Panc1 (cell line): ENCODE measurements around the gene AKAP1.

ENCODE experiments used
- CTCF ChIP-seq: fragments of 450-650 bp; IDR thresholded peaks from 2 replicates; pipeline ENCODE4 v1.5.1; 2017; ENCODE audit warnings: mild to moderate bottlenecking
- POLR2AphosphoS5 ChIP-seq: IDR thresholded peaks from 2 replicates; pipeline ENCODE4 v1.6.1; 2012; ENCODE audit warnings: mild to moderate bottlenecking, low read depth, low read length, moderate library complexity
- REST ChIP-seq, 2 experiments: IDR thresholded peaks; 2 replicates each; pipeline ENCODE4 v1.6.1; 2011 to 2012; ENCODE audit warnings: low read depth in 2 of 2, control low read depth in 1 of 2, low read length in 1 of 2, mild to moderate bottlenecking in 1 of 2, moderate library complexity in 1 of 2; ENCODE audit not compliant: insufficient read depth in 1 of 2
- SIN3A ChIP-seq: IDR thresholded peaks from 2 replicates; pipeline ENCODE4 v1.6.1; 2012; ENCODE audit warnings: low read depth, mild to moderate bottlenecking, low read length, moderate library complexity, borderline replicate concordance; ENCODE audit not compliant: insufficient read depth
- TCF7L2 ChIP-seq: IDR thresholded peaks from 2 replicates; pipeline ENCODE4 v1.6.1; 2011; ENCODE audit warnings: mild to moderate bottlenecking, low read depth, low read length, inconsistent platforms

DNA sequence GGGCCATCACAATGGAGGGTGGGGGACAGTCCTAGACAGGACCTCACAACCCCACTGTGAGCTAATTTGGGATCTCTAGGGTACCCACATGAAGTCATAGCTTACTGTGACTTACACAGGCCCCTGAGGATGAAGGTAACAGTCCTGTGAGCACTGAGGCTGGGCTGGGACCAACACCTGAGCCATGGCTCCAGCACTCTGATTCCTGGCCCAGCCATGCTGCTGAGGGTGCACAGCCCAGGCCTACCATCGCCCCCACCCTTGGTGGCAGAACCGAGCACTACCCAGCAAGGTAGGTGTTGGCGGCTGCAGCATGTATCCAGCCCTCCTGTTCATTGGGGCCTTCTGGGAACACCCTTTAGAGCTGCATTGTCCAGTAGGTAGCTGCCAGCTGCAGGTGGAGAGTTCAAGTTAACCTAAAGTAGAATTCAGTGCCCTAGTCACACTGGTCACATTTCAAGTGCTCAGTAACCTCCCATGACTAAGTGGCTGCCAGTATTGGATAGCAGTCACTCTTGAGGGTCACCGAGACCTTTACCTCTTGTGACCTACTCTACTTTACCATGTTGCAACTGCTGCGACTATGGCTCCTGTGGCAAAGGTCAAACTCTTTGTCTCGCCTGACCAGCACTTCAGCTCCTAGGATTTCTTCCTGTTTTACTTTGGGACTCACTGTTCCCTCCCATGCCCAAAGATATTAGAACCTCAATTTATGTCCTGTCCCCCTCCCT, 11.6 kb downstream of the AKAP1 start:
- TF ChIP-seq CTCF (no peak), SIN3A (no peak), REST (IDR thresholded peaks at IDR 0.05; ENCODE audit: insufficient read depth in 1 of 2, low read depth in 2 of 2, low read length in 1 of 2) (no peak), POLR2AphosphoS5 (no peak), TCF7L2 (no peak)
